Lower lobe of right lung (tissue), 2 donors: ENCODE data around the gene BCAS2. TPM values are rescaled to one million over a fixed set of nuclear protein-coding genes. Genes with fewer than 3 reads are reported as not detected.

Source experiments
- ATAC-seq, 2 donors: fragments of 200-7000 bp; cut with Tn5 transposase; one replicate each; pipeline ENCODE4 v1.9.1; 2020 to 2022; ENCODE audit warnings: mild to moderate bottlenecking in 2 of 2, moderate library complexity in 2 of 2
- DNase-seq: peaks from one replicate; pipeline ENCODE4 v3.0.0-alpha.2; 2020
- H3K27ac ChIP-seq: fragments of 200-600 bp; one replicate; pipeline ENCODE4 v1.8.0; 2022
- H3K27me3 ChIP-seq: fragments of 200-600 bp; one replicate; pipeline ENCODE4 v1.8.0; 2022; ENCODE audit warnings: low read depth
- H3K36me3 ChIP-seq: fragments of 200-600 bp; one replicate; pipeline ENCODE4 v1.8.0; 2022; ENCODE audit warnings: mild to moderate bottlenecking
- H3K4me1 ChIP-seq: fragments of 200-600 bp; one replicate; pipeline ENCODE4 v1.8.0; 2022
- H3K4me3 ChIP-seq: fragments of 200-600 bp; one replicate; pipeline ENCODE4 v1.8.0; 2022; ENCODE audit warnings: mild to moderate bottlenecking
- H3K9me3 ChIP-seq: fragments of 200-600 bp; one replicate; pipeline ENCODE4 v1.8.0; 2022
- intact Hi-C: fragments of 100-400 bp; cut with DNase I; formaldehyde crosslinking; loops from one replicate; pipeline ENCODE4 v1.11.0; 2022
- long read RNA-seq: library from polyadenylated mRNA; unstranded; transcript quantifications from one replicate; pipeline ENCODE4 v2.0.0, GENCODE V29; 2021
- total RNA-seq: library from RNA; stranded (reverse); fragmentation: NEBNext Ultra II Directional; extraction: Animal tissue kit (Norgen Biotek cat#: 25700); gene quantifications from one replicate; pipeline ENCODE4 v1.2.1, GENCODE V29; 2021
- TF ChIP-seq, protein P1 (sequence below): fragments of 200-600 bp; IDR thresholded peaks from one replicate; pipeline ENCODE4 v1.8.0; 2022; ENCODE audit warnings: antibody characterized with exemption, mild to moderate bottlenecking
- donor health status: DM: no; HTN: yes; CAD: no; lungs with severe emphysema.

The BCAS2 gene
- 24.1 TPM for total RNA-seq
- long read RNA-seq, transcript BCAS2-201 (7 exons, 1,299 nt): major isoform, 32 of 34 reads
- long read RNA-seq, partial matches to known transcripts: 1 of 34 reads
- long read RNA-seq, other reads (novel, unspliced or antisense): 1 of 34 reads

GRCh38 chr1:114581335-114582287 lies at the start of gene BCAS2:
TSS of gene BCAS2 (minus strand) at chr1:114581615. CDS start at chr1:114581591, 24 bp downstream.
- DNase-seq: peak; percentile 97
- peak within 1 kb of the TSS; percentile 90 for H3K27ac ChIP-seq
- no peaks in the 10 kb centered on the region for H3K9me3 ChIP-seq
- peaks cover 29% of the 10 kb centered on the region for H3K4me1 ChIP-seq
- TF ChIP-seq, protein P1, sequence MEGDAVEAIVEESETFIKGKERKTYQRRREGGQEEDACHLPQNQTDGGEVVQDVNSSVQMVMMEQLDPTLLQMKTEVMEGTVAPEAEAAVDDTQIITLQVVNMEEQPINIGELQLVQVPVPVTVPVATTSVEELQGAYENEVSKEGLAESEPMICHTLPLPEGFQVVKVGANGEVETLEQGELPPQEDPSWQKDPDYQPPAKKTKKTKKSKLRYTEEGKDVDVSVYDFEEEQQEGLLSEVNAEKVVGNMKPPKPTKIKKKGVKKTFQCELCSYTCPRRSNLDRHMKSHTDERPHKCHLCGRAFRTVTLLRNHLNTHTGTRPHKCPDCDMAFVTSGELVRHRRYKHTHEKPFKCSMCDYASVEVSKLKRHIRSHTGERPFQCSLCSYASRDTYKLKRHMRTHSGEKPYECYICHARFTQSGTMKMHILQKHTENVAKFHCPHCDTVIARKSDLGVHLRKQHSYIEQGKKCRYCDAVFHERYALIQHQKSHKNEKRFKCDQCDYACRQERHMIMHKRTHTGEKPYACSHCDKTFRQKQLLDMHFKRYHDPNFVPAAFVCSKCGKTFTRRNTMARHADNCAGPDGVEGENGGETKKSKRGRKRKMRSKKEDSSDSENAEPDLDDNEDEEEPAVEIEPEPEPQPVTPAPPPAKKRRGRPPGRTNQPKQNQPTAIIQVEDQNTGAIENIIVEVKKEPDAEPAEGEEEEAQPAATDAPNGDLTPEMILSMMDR: no peak
- H3K36me3 ChIP-seq: peaks cover 28% of the 10 kb centered on the region
- intact Hi-C loops: no loop called here
- ATAC-seq: peak; percentile 99
- no peaks in the 10 kb centered on the region for H3K27me3 ChIP-seq
- peak within 1 kb of the TSS; percentile 65 for H3K4me3 ChIP-seq

DNA sequence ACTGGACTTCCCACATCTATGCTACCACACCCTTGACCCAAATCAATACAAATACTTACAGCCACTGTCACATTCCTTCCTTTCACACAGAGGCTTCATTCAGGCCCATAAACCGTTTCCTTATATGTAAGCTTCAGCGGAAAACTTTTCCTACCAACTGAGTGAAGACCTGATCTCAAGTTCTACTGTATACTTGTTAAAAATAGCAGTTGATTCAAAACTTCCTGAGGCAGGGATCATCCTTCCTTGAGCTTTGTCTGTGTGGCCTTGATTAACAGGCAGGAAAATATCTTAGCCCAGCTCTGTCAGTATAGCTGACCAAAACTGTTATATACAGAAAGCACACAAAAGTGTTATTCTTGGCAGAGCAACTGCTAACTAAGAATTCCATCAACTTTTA lies 45.7 kb upstream of the BCAS2 start:
- no peak overlapping the region for H3K27ac ChIP-seq
- no peak overlapping the region for H3K4me3 ChIP-seq
- intact Hi-C loops: no loop called here
- no peaks in the 10 kb centered on the region for H3K9me3 ChIP-seq
- ATAC-seq (no peak), DNase-seq (no peak)
- H3K27me3 ChIP-seq: no peaks in the 10 kb centered on the region
- TF ChIP-seq, protein P1: no peak
- H3K4me1 ChIP-seq: no peaks in the 10 kb centered on the region
- no peaks in the 10 kb centered on the region for H3K36me3 ChIP-seq

GRCh38 chr1:114623364-114623763 lies 41.9 kb upstream of the BCAS2 start:
- no peak overlapping the region for H3K4me3 ChIP-seq
- no peak overlapping the region for H3K27ac ChIP-seq
- intact Hi-C loops: no loop called here
- no peaks in the 10 kb centered on the region for H3K27me3 ChIP-seq
- no peaks in the 10 kb centered on the region for H3K36me3 ChIP-seq
- no peaks in the 10 kb centered on the region for H3K4me1 ChIP-seq
- H3K9me3 ChIP-seq: no peaks in the 10 kb centered on the region
- ATAC-seq (no peak), DNase-seq (no peak)
- TF ChIP-seq, protein P1: no peak

- TF ChIP-seq, protein P1: no peak
- ATAC-seq (no peak), DNase-seq (no peak)
- Histone ChIP-seq H3K27ac (no peak overlapping the region), H3K27me3 (no peaks in the 10 kb centered on the region), H3K4me3 (no peak overlapping the region), H3K9me3 (no peaks in the 10 kb centered on the region), H3K36me3 (peaks cover 8% of the 10 kb centered on the region), H3K4me1 (no peaks in the 10 kb centered on the region)
- intact Hi-C loops: no loop called here
Measured at GRCh38 chr1:114620419-114620818, 39.0 kb upstream of the BCAS2 start.

GRCh38 chr1:114618606-114619005 lies 37.2 kb upstream of the BCAS2 start:
- Histone ChIP-seq H3K4me3 (no peak overlapping the region), H3K36me3 (peaks cover 8% of the 10 kb centered on the region), H3K9me3 (no peaks in the 10 kb centered on the region), H3K27me3 (no peaks in the 10 kb centered on the region), H3K4me1 (no peaks in the 10 kb centered on the region), H3K27ac (no peak overlapping the region)
- DNase-seq (no peak), ATAC-seq (no peak)
- TF ChIP-seq, protein P1: no peak
- intact Hi-C loops: no loop called here
